ENCODE measurements around the gene TRAPPC6A. TPM values are rescaled to one million over a fixed set of nuclear protein-coding genes. Genes with fewer than 3 reads are reported as not detected.

The TRAPPC6A gene
- total and polyA plus RNA-seq, 2 of the 13 experiments (the other 11 are each of a cell fraction or from before 2014, with no cell fraction given): 6.5 to 21.0 TPM

DNA sequence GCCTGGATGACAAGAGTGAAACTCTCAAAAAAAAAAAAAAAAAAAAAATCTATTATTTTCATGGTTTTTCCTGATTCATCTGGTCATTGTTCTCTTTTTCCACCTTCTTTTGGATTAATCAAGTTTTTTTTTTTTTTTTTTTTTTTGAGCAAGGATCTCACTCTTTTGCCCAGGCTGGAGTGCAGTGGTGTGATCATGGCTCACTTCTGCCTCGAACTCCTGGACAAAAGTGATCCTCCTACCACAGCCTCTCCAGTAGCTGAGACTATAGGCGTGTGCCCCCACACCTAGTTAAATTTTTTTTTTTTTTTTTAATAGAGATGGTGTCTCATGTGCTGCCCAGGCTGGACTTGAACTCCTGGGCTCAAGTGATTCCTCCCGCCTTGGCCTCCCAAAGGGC lies 28.3 kb upstream of the TRAPPC6A start (continued):
- TF ChIP-seq SRSF1 (optimal IDR thresholded peaks at IDR 0.05; ENCODE audit: low read depth, low read length) (no peak), EHMT2 (IDR thresholded peaks at IDR 0.05; ENCODE audit: borderline replicate concordance, low read depth, low read length) (no peak)
- TF ChIP-seq, protein P1, sequence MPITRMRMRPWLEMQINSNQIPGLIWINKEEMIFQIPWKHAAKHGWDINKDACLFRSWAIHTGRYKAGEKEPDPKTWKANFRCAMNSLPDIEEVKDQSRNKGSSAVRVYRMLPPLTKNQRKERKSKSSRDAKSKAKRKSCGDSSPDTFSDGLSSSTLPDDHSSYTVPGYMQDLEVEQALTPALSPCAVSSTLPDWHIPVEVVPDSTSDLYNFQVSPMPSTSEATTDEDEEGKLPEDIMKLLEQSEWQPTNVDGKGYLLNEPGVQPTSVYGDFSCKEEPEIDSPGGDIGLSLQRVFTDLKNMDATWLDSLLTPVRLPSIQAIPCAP (CRISPR knock-in tag; IDR thresholded peaks at IDR 0.05; ENCODE audit: low read depth): no peak

GRCh38 chr19:45205810-45206209 lies 27.8 kb upstream of the TRAPPC6A start:
- FAIRE-seq (no peak), ATAC-seq (no peak), DNase-seq (ENCODE audit: low spot score) (no peak)
- Histone ChIP-seq H3K4me1 (ENCODE audit: insufficient read depth, low read length) (peaks cover 9% of the 10 kb centered on the region; the same call in 1 of the 2 replicates), H3K27me3 (ENCODE audit: control insufficient read depth in 1 of 2, insufficient read depth in 2 of 2, low read length in 2 of 2) (no peaks in the 10 kb centered on the region; a peak in 1 of 5 replicates), H3K36me3 (replicated peaks in 1 of 2; ENCODE audit: control insufficient read depth in 1 of 2, insufficient read depth in 2 of 2, low read length in 2 of 2) (no peaks in the 10 kb centered on the region), H3K4me2 (ENCODE audit: low read depth, low read length) (no peak overlapping the region), H3K9me3 (ENCODE audit: low read length) (no peaks in the 10 kb centered on the region), H3K4me3 (replicated peaks in 1 of 3; ENCODE audit: insufficient read depth in 1 of 3, low read depth in 2 of 3, low read length in 3 of 3) (no peak overlapping the region), H3K27ac (ENCODE audit: extremely low read length, insufficient read depth, low read length) (no peak overlapping the region), H3K9ac (ENCODE audit: insufficient read depth, low read depth, low read length) (no peak overlapping the region), H3K79me2 (ENCODE audit: insufficient read depth, low read length) (no peaks in the 10 kb centered on the region), H4K20me1 (ENCODE audit: insufficient read depth, low read length) (no peaks in the 10 kb centered on the region), H2AFZ (ENCODE audit: low read length) (no peak overlapping the region)
- ChIA-PET POLR2A (no interaction called here), CTCF (ENCODE audit: low intra/inter-chr PET ratio, low total read pairs) (interaction anchor here (0.7 kb wide), 1 partner anchor 133 kb away, joined by 4 read pairs; no protein-coding TSS in a partner anchor)
- intact Hi-C loops (cut with micrococcal nuclease; ENCODE audit: unreplicated experiment): no loop called here
- WGBS (ENCODE audit: low lambda C conversion rate): 29% methylated on average over 12 of the region's 12 CpGs
- in situ Hi-C loops (cut with HindIII; ENCODE audit: extremely low pct_ligation_motif_present, low pct_unique_long_range_greater_than_20kb): loop anchor here (10.0 kb wide), 1 partner anchor 139 kb away; the partner anchor contains the start of gene KLC3
- no TSS peak for BruUV-seq (replicated peaks)
- TF ChIP-seq FOSL2 (CRISPR knock-in tag; IDR thresholded peaks at IDR 0.05) (no peak), ZFYVE20 (CRISPR knock-in tag; IDR thresholded peaks at IDR 0.05; ENCODE audit: borderline replicate concordance, low read depth) (no peak), CREM (IDR thresholded peaks at IDR 0.05) (no peak), CREM (CRISPR knock-in tag; IDR thresholded peaks at IDR 0.05) (no peak), ZNF619 (CRISPR knock-in tag; IDR thresholded peaks at IDR 0.05) (no peak), ZNF343 (CRISPR knock-in tag; IDR thresholded peaks at IDR 0.05) (no peak), ZNF275 (CRISPR knock-in tag; IDR thresholded peaks at IDR 0.05; ENCODE audit: borderline replicate concordance) (no peak), HNRNPLL (IDR thresholded peaks at IDR 0.05; ENCODE audit: low read depth, low read length, poor library complexity, severe bottlenecking) (no peak), HNF4A (CRISPR knock-in tag; IDR thresholded peaks at IDR 0.05) (no peak), IKZF5 (CRISPR knock-in tag; IDR thresholded peaks at IDR 0.05) (no peak), CBX1 (IDR thresholded peaks at IDR 0.05; ENCODE audit: low read depth) (no peak)
- TF ChIP-seq, protein P2, sequence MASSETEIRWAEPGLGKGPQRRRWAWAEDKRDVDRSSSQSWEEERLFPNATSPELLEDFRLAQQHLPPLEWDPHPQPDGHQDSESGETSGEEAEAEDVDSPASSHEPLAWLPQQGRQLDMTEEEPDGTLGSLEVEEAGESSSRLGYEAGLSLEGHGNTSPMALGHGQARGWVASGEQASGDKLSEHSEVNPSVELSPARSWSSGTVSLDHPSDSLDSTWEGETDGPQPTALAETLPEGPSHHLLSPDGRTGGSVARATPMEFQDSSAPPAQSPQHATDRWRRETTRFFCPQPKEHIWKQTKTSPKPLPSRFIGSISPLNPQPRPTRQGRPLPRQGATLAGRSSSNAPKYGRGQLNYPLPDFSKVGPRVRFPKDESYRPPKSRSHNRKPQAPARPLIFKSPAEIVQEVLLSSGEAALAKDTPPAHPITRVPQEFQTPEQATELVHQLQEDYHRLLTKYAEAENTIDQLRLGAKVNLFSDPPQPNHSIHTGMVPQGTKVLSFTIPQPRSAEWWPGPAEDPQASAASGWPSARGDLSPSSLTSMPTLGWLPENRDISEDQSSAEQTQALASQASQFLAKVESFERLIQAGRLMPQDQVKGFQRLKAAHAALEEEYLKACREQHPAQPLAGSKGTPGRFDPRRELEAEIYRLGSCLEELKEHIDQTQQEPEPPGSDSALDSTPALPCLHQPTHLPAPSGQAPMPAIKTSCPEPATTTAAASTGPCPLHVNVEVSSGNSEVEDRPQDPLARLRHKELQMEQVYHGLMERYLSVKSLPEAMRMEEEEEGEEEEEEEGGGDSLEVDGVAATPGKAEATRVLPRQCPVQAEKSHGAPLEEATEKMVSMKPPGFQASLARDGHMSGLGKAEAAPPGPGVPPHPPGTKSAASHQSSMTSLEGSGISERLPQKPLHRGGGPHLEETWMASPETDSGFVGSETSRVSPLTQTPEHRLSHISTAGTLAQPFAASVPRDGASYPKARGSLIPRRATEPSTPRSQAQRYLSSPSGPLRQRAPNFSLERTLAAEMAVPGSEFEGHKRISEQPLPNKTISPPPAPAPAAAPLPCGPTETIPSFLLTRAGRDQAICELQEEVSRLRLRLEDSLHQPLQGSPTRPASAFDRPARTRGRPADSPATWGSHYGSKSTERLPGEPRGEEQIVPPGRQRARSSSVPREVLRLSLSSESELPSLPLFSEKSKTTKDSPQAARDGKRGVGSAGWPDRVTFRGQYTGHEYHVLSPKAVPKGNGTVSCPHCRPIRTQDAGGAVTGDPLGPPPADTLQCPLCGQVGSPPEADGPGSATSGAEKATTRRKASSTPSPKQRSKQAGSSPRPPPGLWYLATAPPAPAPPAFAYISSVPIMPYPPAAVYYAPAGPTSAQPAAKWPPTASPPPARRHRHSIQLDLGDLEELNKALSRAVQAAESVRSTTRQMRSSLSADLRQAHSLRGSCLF (CRISPR knock-in tag; IDR thresholded peaks at IDR 0.05; ENCODE audit: borderline replicate concordance): no peak

Data from HepG2 (cell line).